Measurements from ENCODE around the gene KCNE2. TPM values are rescaled to one million over a fixed set of nuclear protein-coding genes. Genes with fewer than 3 reads are reported as not detected.
"Not testable (repeated sequence)": the region's sequence is repeated elsewhere in the genome, so short reads cannot be mapped to it uniquely, and the experiment has no call there.

KCNE2 gene
- total RNA-seq, 1 experiment from 2014 or later: not detected

- DNase-seq (ENCODE audit: low read depth): not testable (repeated sequence)
These were observed 42.9 kb downstream of the KCNE2 start for GRCh38 chr21:34406676-34407075.

GRCh38 chr21:34407294-34407693 lies 43.5 kb downstream of the KCNE2 start:
- not testable (repeated sequence) for DNase-seq (ENCODE audit: low read depth)

- DNase-seq (ENCODE audit: low read depth): not testable (repeated sequence)
These were observed 53.8 kb downstream of the KCNE2 start for GRCh38 chr21:34417448-34418077.

Other genes with a start within 250 kb of the KCNE2 start
- 1.4 and 21.3 TPM in 2 replicates for gene SMIM11, start 11.5 kb downstream of the KCNE2 start, total RNA-seq (2014; rRNA removed; shearing (Covaris generic))
- gene SMIM34, start 59.9 kb downstream of the KCNE2 start, total RNA-seq (2014; rRNA removed; shearing (Covaris generic)): not detected in 2 replicates
- not detected in 2 replicates for gene KCNE1, start 148.2 kb downstream of the KCNE2 start, total RNA-seq (2014; rRNA removed; shearing (Covaris generic))

Data from RPMI7951 (cell line).